ENCODE measurements around the gene CYFIP1.

CYFIP1 gene

DNA sequence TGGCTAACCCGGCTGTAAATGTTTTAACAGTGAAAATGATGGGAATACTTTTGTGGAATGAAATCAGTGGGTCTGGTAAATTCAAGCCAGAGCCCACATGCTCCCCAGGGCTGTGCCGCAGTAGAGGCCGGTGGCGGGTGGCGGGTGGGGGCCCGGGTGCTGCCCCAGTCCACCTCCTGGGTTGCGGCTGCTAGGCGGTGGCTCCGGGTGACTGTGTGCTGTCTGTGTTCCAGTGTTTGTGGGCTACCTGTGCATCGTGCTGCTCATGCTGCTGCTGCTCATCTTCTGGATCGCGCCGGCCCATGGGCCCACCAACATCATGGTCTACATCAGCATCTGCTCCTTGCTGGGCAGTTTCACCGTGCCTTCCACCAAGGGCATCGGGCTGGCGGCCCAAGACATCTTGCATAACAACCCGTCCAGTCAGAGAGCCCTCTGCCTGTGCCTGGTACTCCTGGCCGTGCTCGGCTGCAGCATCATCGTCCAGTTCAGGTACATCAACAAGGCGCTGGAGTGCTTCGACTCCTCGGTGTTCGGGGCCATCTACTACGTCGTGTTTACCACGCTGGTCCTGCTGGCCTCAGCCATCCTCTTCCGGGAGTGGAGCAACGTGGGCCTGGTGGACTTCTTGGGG, 156.6 kb downstream of the CYFIP1 start:
- no peak for DNase-seq (ENCODE audit: low read depth)
- no peak overlapping the region for H3K4me3 ChIP-seq (ENCODE audit: low read depth, low read length)
- TF ChIP-seq MYC (IDR thresholded peaks at IDR 0.05; ENCODE audit: low read depth, low read length), result no peak
- no peak for TF ChIP-seq POLR2A (IDR thresholded peaks at IDR 0.05; ENCODE audit: extremely low read depth, insufficient read length)
- TF ChIP-seq, protein P1, sequence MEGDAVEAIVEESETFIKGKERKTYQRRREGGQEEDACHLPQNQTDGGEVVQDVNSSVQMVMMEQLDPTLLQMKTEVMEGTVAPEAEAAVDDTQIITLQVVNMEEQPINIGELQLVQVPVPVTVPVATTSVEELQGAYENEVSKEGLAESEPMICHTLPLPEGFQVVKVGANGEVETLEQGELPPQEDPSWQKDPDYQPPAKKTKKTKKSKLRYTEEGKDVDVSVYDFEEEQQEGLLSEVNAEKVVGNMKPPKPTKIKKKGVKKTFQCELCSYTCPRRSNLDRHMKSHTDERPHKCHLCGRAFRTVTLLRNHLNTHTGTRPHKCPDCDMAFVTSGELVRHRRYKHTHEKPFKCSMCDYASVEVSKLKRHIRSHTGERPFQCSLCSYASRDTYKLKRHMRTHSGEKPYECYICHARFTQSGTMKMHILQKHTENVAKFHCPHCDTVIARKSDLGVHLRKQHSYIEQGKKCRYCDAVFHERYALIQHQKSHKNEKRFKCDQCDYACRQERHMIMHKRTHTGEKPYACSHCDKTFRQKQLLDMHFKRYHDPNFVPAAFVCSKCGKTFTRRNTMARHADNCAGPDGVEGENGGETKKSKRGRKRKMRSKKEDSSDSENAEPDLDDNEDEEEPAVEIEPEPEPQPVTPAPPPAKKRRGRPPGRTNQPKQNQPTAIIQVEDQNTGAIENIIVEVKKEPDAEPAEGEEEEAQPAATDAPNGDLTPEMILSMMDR (IDR thresholded peaks at IDR 0.05; ENCODE audit: low read depth, low read length), result no peak
- TF ChIP-seq, protein P2, sequence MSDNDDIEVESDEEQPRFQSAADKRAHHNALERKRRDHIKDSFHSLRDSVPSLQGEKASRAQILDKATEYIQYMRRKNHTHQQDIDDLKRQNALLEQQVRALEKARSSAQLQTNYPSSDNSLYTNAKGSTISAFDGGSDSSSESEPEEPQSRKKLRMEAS (IDR thresholded peaks at IDR 0.05; ENCODE audit: low read depth, low read length), result no peak

DNA sequence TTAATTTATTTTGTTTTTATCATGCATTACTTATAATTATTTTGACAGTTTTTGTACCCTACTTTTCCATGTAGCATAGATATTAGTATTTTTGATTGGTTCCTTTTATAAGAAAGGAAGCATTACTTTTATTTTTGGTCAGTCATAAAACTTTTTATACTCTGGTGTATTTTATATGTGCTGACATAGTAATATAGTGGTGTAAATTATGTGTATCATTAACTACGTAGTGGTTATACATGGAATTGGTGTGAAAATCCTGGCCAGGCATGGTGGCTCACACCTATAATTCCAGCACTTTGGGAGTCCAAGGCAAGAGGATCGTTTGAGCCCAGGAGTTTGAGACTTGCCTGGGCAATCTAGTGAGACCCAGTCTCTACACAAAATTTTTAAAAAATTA, 160.5 kb downstream of the CYFIP1 start:
- TF ChIP-seq, protein P1 (IDR thresholded peaks at IDR 0.05; ENCODE audit: low read depth, low read length), result no peak
- TF ChIP-seq POLR2A (IDR thresholded peaks at IDR 0.05; ENCODE audit: extremely low read depth, insufficient read length), result no peak
- TF ChIP-seq, protein P2 (IDR thresholded peaks at IDR 0.05; ENCODE audit: low read depth, low read length), result no peak
- no peak for TF ChIP-seq MYC (IDR thresholded peaks at IDR 0.05; ENCODE audit: low read depth, low read length)
- no peak overlapping the region for H3K4me3 ChIP-seq (ENCODE audit: low read depth, low read length)

More for the DNA sequence above, 160.5 kb downstream of the CYFIP1 start:
- no peak for DNase-seq (ENCODE audit: low read depth)

Measured in NB4 (cell line).